Trophoblast cell (in vitro differentiated cells and primary cell): ENCODE data around the gene PRR7.

Experiments used
- DNase-seq, 2 donors: peaks; one replicate each; pipeline ENCODE4 v3.0.0-alpha.2; 2016
- H2AFZ ChIP-seq: 2 replicates; pipeline ENCODE4 v1.6.1; 2013; ENCODE audit warnings: low read length, moderate library complexity, mild to moderate bottlenecking; ENCODE audit not compliant: insufficient read depth, poor library complexity
- H2AK5ac ChIP-seq: 2 replicates; pipeline ENCODE4 v1.6.1; 2013; ENCODE audit warnings: mild to moderate bottlenecking, low read length
- H2BK120ac ChIP-seq: 2 replicates; pipeline ENCODE4 v1.6.1; 2013; ENCODE audit warnings: low read length, mild to moderate bottlenecking, moderate library complexity; ENCODE audit not compliant: insufficient read depth, poor library complexity
- H2BK12ac ChIP-seq: 2 replicates; pipeline ENCODE4 v1.6.1; 2013; ENCODE audit warnings: mild to moderate bottlenecking, low read length, moderate library complexity
- H2BK5ac ChIP-seq: 2 replicates; pipeline ENCODE4 v1.6.1; 2013; ENCODE audit warnings: low read length, low read depth, moderate library complexity, mild to moderate bottlenecking; ENCODE audit not compliant: poor library complexity
- H3K14ac ChIP-seq: 2 replicates; pipeline ENCODE4 v1.6.1; 2013; ENCODE audit warnings: mild to moderate bottlenecking, low read length
- H3K18ac ChIP-seq: 2 replicates; pipeline ENCODE4 v1.6.1; 2013; ENCODE audit warnings: mild to moderate bottlenecking, low read length
- H3K23ac ChIP-seq: 2 replicates; pipeline ENCODE4 v1.6.1; 2013; ENCODE audit warnings: low read length
- H3K27ac ChIP-seq: 2 replicates; pipeline ENCODE4 v1.5.1; 2013; ENCODE audit warnings: low read depth, mild to moderate bottlenecking, inconsistent platforms, low read length, moderate library complexity
- H3K27me3 ChIP-seq: 2 replicates; pipeline ENCODE4 v1.6.1; 2013; ENCODE audit warnings: inconsistent platforms, mild to moderate bottlenecking, low read length, moderate library complexity; ENCODE audit not compliant: insufficient read depth
- H3K36me3 ChIP-seq, 2 experiments: 1 replicate in 1 of 2; 2 replicates in 1 of 2; pipeline ENCODE4 v1.6.1; 2013; ENCODE audit warnings: low read length in 2 of 2, mild to moderate bottlenecking in 2 of 2, moderate library complexity in 1 of 2; ENCODE audit not compliant: insufficient read depth in 2 of 2, control insufficient read depth in 1 of 2
- H3K4ac ChIP-seq: 2 replicates; pipeline ENCODE4 v1.6.1; 2013; ENCODE audit warnings: low read depth, mild to moderate bottlenecking, low read length, moderate library complexity
- H3K4me1 ChIP-seq, 2 experiments: 1 replicate in 1 of 2; 2 replicates in 1 of 2; pipeline ENCODE4 v1.6.1; 2013; ENCODE audit warnings: low read length in 2 of 2, mild to moderate bottlenecking in 2 of 2, moderate library complexity in 1 of 2; ENCODE audit not compliant: insufficient read depth in 2 of 2, control insufficient read depth in 1 of 2
- H3K4me2 ChIP-seq: 2 replicates; pipeline ENCODE4 v1.6.1; 2013; ENCODE audit warnings: inconsistent platforms, mild to moderate bottlenecking, low read length, moderate library complexity
- H3K4me3 ChIP-seq: 2 replicates; pipeline ENCODE4 v1.5.1; 2013; ENCODE audit warnings: mild to moderate bottlenecking, low read depth, low read length, inconsistent platforms
- H3K79me1 ChIP-seq: one replicate; pipeline ENCODE4 v1.6.1; 2013; ENCODE audit warnings: low read length
- H3K79me2 ChIP-seq: 2 replicates; pipeline ENCODE4 v1.6.1; 2013; ENCODE audit warnings: low read length, mild to moderate bottlenecking; ENCODE audit not compliant: control insufficient read depth, insufficient read depth, poor library complexity
- H3K9ac ChIP-seq: 2 replicates; pipeline ENCODE4 v1.6.1; 2013; ENCODE audit warnings: mild to moderate bottlenecking, low read length
- H3K9me3 ChIP-seq: 2 replicates; pipeline ENCODE4 v1.6.1; 2013; ENCODE audit warnings: low read depth, mild to moderate bottlenecking, control low read depth, inconsistent platforms, low read length; ENCODE audit not compliant: insufficient read depth
- H4K12ac ChIP-seq: 2 replicates; pipeline ENCODE4 v1.6.1; 2013; ENCODE audit warnings: low read depth, mild to moderate bottlenecking, low read length, moderate library complexity
- H4K8ac ChIP-seq: 2 replicates; pipeline ENCODE4 v1.6.1; 2013; ENCODE audit warnings: low read depth, mild to moderate bottlenecking, low read length, moderate library complexity
- H4K91ac ChIP-seq: one replicate; pipeline ENCODE4 v1.6.1; 2013; ENCODE audit warnings: low read depth, mild to moderate bottlenecking, low read length, moderate library complexity
- WGBS: extraction: QIAGEN DNeasy Blood & Tissue Kit; methylation state at CpG from one replicate; pipeline ENCODE4 v1.1.7; 2013; ENCODE audit warnings: missing lambda C conversion rate; ENCODE audit not compliant: insufficient read length, insufficient coverage; ENCODE audit errors: extremely low coverage; 5-methylcytosine and 5-hydroxymethylcytosine counted together

The PRR7 gene

GRCh38 chr5:177458912-177459350 is 12.3 kb downstream of the PRR7 start:
- Histone ChIP-seq H4K8ac (no peak overlapping the region), H3K4me2 (no peak overlapping the region), H4K91ac (no peak overlapping the region), H2AK5ac (no peak overlapping the region), H2BK120ac (no peak overlapping the region), H2BK12ac (no peak overlapping the region), H2AFZ (no peak overlapping the region), H3K9me3 (no peaks in the 10 kb centered on the region), H3K79me2 (no peaks in the 10 kb centered on the region), H3K23ac (no peak overlapping the region), H3K79me1 (peaks cover 9% of the 10 kb centered on the region), H3K18ac (no peak overlapping the region), H3K4ac (no peak overlapping the region), H3K14ac (no peak overlapping the region), H4K12ac (no peak overlapping the region), H3K4me3 (no peak overlapping the region), H3K27ac (no peak overlapping the region), H2BK5ac (no peak overlapping the region), H3K4me1 (peaks cover 0 to 14% of the 10 kb centered on the region in 2 experiments), H3K27me3 (no peaks in the 10 kb centered on the region), H3K9ac (no peak overlapping the region), H3K36me3 (peaks cover 63 to 67% of the 10 kb centered on the region in 2 experiments)
- no peak for DNase-seq
- no CpG with 5 or more reads among the region's 14 CpGs for WGBS

- Histone ChIP-seq H3K79me1 (peaks cover 9% of the 10 kb centered on the region), H3K79me2 (no peaks in the 10 kb centered on the region), H3K9ac (no peak overlapping the region), H3K14ac (no peak overlapping the region), H4K8ac (no peak overlapping the region), H3K23ac (no peak overlapping the region), H4K12ac (no peak overlapping the region), H3K4me2 (no peak overlapping the region), H3K27me3 (no peaks in the 10 kb centered on the region), H3K18ac (no peak overlapping the region), H4K91ac (no peak overlapping the region), H2AK5ac (no peak overlapping the region), H2AFZ (no peak overlapping the region), H3K27ac (no peak overlapping the region), H2BK5ac (no peak overlapping the region), H3K4me3 (no peak overlapping the region), H2BK12ac (no peak overlapping the region), H3K4me1 (peaks cover 0 to 11% of the 10 kb centered on the region in 2 experiments), H3K4ac (no peak overlapping the region), H3K36me3 (peaks cover 63 to 67% of the 10 kb centered on the region in 2 experiments), H3K9me3 (no peaks in the 10 kb centered on the region), H2BK120ac (no peak overlapping the region)
- DNase-seq, result no peak
- WGBS, result no CpG with 5 or more reads among the region's 11 CpGs
Measured at GRCh38 chr5:177459357-177459756, 12.7 kb downstream of the PRR7 start.

DNA sequence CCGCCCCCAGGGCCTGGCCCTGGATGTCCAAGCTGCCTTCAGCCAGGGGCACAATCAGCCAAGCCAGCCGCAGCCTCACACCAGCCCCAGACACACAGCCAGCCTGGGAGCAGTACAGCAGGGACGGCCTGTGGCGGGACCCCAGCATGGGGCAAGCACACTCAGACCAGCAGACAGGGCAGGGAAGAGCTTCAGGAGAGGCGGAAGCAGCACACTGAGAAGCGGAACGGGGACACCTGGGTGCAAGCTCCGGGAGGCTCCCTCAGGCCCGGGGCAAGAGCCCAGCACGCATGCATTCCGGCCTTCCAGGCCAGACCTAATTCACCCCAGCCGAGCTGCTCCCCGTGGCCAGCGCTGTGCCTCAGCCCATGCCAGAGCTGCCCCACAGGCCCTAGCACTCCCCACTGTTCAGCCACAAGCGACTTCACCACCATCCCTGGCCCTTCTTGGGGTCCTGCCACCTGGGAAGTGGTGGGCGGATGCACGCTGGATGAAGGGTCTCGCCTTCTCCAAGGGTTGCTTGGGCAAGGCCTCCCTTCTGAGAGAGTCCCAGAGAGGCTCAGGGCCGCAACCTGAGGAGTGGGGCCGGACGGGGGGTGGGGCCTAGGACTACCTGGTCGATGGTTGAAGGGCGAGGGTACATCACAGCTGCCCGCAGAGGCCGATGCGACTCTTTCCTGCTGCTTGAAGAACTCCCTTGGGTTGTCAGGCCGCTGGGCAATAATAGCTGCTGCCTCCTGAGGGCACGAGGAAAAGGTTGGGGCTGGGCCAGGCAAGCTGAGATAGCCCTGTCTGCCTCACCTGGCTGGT is 13.4 kb downstream of the PRR7 start:
- WGBS, result no CpG with 5 or more reads among the region's 28 CpGs
- peaks cover 4% of the 10 kb centered on the region for H3K79me1 ChIP-seq
- H3K4ac ChIP-seq, result no peak overlapping the region
- no peak overlapping the region for H3K4me3 ChIP-seq
- no peak overlapping the region for H2AK5ac ChIP-seq
- no peak overlapping the region for H3K9ac ChIP-seq
- H3K4me2 ChIP-seq, result no peak overlapping the region
- H2BK12ac ChIP-seq, result no peak overlapping the region
- no peak overlapping the region for H3K27ac ChIP-seq
- no peak overlapping the region for H2BK5ac ChIP-seq
- H3K79me2 ChIP-seq, result no peaks in the 10 kb centered on the region
- H3K4me1 ChIP-seq, result peaks cover 0 to 8% of the 10 kb centered on the region in 2 experiments
- peak; percentile 58 to 74 for DNase-seq
- no peaks in the 10 kb centered on the region for H3K27me3 ChIP-seq
- H2BK120ac ChIP-seq, result no peak overlapping the region
- no peak overlapping the region for H4K91ac ChIP-seq
- H4K12ac ChIP-seq, result no peak overlapping the region
- no peaks in the 10 kb centered on the region for H3K9me3 ChIP-seq
- no peak overlapping the region for H2AFZ ChIP-seq
- no peak overlapping the region for H3K14ac ChIP-seq
- H3K36me3 ChIP-seq, result peaks cover 63 to 67% of the 10 kb centered on the region in 2 experiments
- H4K8ac ChIP-seq, result no peak overlapping the region
- H3K23ac ChIP-seq, result no peak overlapping the region
- no peak overlapping the region for H3K18ac ChIP-seq

- Histone ChIP-seq H2BK5ac (no peak overlapping the region), H3K4ac (no peak overlapping the region), H3K9ac (no peak overlapping the region), H4K12ac (no peak overlapping the region), H3K23ac (no peak overlapping the region), H3K27ac (no peak overlapping the region), H3K9me3 (peaks cover 4% of the 10 kb centered on the region), H3K27me3 (no peaks in the 10 kb centered on the region), H3K4me2 (no peak overlapping the region), H3K4me3 (no peak overlapping the region), H2BK12ac (no peak overlapping the region), H4K91ac (no peak overlapping the region), H2BK120ac (no peak overlapping the region), H2AFZ (no peak overlapping the region), H2AK5ac (no peak overlapping the region), H3K18ac (no peak overlapping the region), H3K36me3 (peaks cover 77 to 82% of the 10 kb centered on the region in 2 experiments), H3K79me2 (no peaks in the 10 kb centered on the region), H3K79me1 (no peaks in the 10 kb centered on the region), H3K4me1 (no peaks in the 10 kb centered on the region), H4K8ac (no peak overlapping the region), H3K14ac (no peak overlapping the region)
- no CpG with 5 or more reads among the region's 27 CpGs for WGBS
- DNase-seq, result no peak
Measured at GRCh38 chr5:177462021-177462670, 15.5 kb downstream of the PRR7 start.
